ENCODE measurements around the gene COL4A2.

DNA sequence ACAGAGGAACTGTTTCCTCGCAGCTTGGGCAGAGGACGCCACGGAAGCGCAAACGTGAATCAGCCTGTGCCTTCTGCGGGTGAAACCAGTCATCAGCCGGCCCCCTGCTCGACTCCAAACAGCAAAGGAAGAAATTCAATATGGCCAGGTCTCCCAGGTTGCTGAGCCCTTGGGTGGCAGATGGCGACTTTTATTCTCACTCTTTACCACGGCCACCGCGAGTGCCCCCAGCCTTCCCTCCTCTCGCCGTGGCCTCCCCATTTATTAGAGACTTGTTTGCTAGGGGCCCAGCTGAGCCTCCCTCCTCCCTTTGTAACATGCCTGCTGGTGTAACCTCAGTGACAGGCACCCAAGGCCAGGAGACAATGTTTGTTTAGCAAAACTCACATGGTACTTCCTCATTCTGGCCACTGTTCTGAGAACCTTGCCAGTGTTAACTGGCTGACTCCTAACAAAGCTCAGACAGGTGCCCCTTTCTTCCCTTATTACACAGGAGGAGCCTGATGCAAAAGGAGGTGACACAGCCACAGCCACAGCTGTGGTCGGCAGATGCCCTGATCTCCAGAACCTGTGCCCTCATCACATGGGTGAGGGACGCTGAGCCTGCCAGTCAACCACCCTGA, 248.6 kb downstream of the COL4A2 start:
- no peak for TF ChIP-seq EZH2 (IDR thresholded peaks at IDR 0.05)
- TF ChIP-seq POLR2AphosphoS5 (IDR thresholded peaks at IDR 0.05; ENCODE audit: borderline replicate concordance, low read depth, low read length): no peak
- no peak for TF ChIP-seq FOXP2 (optimal IDR thresholded peaks at IDR 0.05; ENCODE audit: control extremely low read depth, extremely low read length, insufficient read depth)
